HEK293T (cell line): Measurements from ENCODE around the gene KPNA2.
"Not testable (repeated sequence)": the region's sequence is repeated elsewhere in the genome, so short reads cannot be mapped to it uniquely, and the experiment has no call there.

Experiments
- CTCF ChIA-PET: fragments of 350-600 bp; formaldehyde crosslinking; extraction: SDS; loops from one replicate; lab custom pipeline; 2021; ENCODE audit warnings: antibody characterized with exemption, inconsistent platforms; lab: Yijun Ruan, JAX
- POLR2A ChIA-PET: fragments of 350-600 bp; formaldehyde crosslinking; extraction: SDS; loops from one replicate; lab custom pipeline; 2020; ENCODE audit warnings: antibody characterized with exemption, inconsistent platforms; lab: Yijun Ruan, JAX
- DNase-seq: peaks from one replicate; pipeline ENCODE4 v3.0.0; 2012; ENCODE audit warnings: mixed read lengths; ENCODE audit errors: extremely low spot score
- ARNT ChIP-seq: fragments of 450-650 bp; IDR thresholded peaks from 2 replicates; pipeline ENCODE4 v1.6.1; 2017; ENCODE audit warnings: mild to moderate bottlenecking
- BHLHE40 ChIP-seq: fragments of 450-650 bp; IDR thresholded peaks from 2 replicates; pipeline ENCODE4 v1.6.1; 2016; ENCODE audit warnings: mild to moderate bottlenecking, moderate library complexity, borderline replicate concordance
- CTBP1 ChIP-seq: fragments of 450-650 bp; IDR thresholded peaks from 2 replicates; pipeline ENCODE4 v1.6.1; 2016; ENCODE audit warnings: borderline replicate concordance
- ELF4 ChIP-seq: fragments of 450-650 bp; IDR thresholded peaks from 2 replicates; pipeline ENCODE4 v1.6.1; 2017; ENCODE audit warnings: antibody characterized with exemption
- FOXA1 ChIP-seq: fragments of 450-650 bp; IDR thresholded peaks from 2 replicates; pipeline ENCODE4 v1.6.1; 2016; ENCODE audit warnings: mild to moderate bottlenecking
- FOXK2 ChIP-seq: fragments of 450-650 bp; IDR thresholded peaks from 2 replicates; pipeline ENCODE4 v1.6.1; 2016; ENCODE audit warnings: mild to moderate bottlenecking
- FOXM1 ChIP-seq: fragments of 450-650 bp; IDR thresholded peaks from 2 replicates; pipeline ENCODE4 v1.6.1; 2017; ENCODE audit warnings: mild to moderate bottlenecking, borderline replicate concordance
- HDGF ChIP-seq: fragments of 450-650 bp; IDR thresholded peaks from 2 replicates; pipeline ENCODE4 v1.6.1; 2017; ENCODE audit warnings: antibody characterized with exemption, borderline replicate concordance
- L3MBTL2 ChIP-seq: fragments of 450-650 bp; conservative IDR thresholded peaks from 2 replicates; pipeline ENCODE4 v1.6.1; 2016; ENCODE audit warnings: mild to moderate bottlenecking
- LEF1 ChIP-seq: fragments of 450-650 bp; IDR thresholded peaks from 2 replicates; pipeline ENCODE4 v1.6.1; 2017; ENCODE audit warnings: mild to moderate bottlenecking, borderline replicate concordance
- NFRKB ChIP-seq: fragments of 450-650 bp; IDR thresholded peaks from 2 replicates; pipeline ENCODE4 v1.6.1; 2016; ENCODE audit warnings: mild to moderate bottlenecking, moderate library complexity
- PKNOX1 ChIP-seq: fragments of 450-650 bp; IDR thresholded peaks from 2 replicates; pipeline ENCODE4 v1.6.1; 2016
- SP1 ChIP-seq: fragments of 450-650 bp; IDR thresholded peaks from 2 replicates; pipeline ENCODE4 v1.6.1; 2017
- SUZ12 ChIP-seq: fragments of 450-650 bp; IDR thresholded peaks from 2 replicates; pipeline ENCODE4 v1.6.1; 2016; ENCODE audit warnings: mild to moderate bottlenecking
- ZNF384 ChIP-seq: fragments of 450-650 bp; IDR thresholded peaks from 2 replicates; pipeline ENCODE4 v1.6.1; 2016

The KPNA2 gene

GRCh38 chr17:68033636-68034451 lies 1.7 kb upstream of the KPNA2 start:
- ChIA-PET CTCF (interaction anchor here (0.6 kb wide), 1 partner anchor 44 kb away, joined by 3 read pairs; no protein-coding TSS in a partner anchor), POLR2A (interaction anchor here (0.9 to 1.0 kb wide), 2 partner anchors 14 to 15 kb away, joined by 3 to 7 read pairs; no protein-coding TSS in a partner anchor)
- peak; percentile 37 for DNase-seq
- TF ChIP-seq LEF1 (no peak), ZNF384 (no peak), PKNOX1 (no peak), SUZ12 (no peak), FOXM1 (no peak), HDGF (no peak), FOXA1 (no peak), FOXK2 (no peak)

- CTCF ChIA-PET, result no interaction called here
- TF ChIP-seq HDGF (no peak), ELF4 (no peak), SUZ12 (no peak), NFRKB (no peak)
These were observed 1.1 kb upstream of the KPNA2 start for GRCh38 chr17:68034452-68034776.

GRCh38 chr17:68035131-68035522 lies 408 bp upstream of the KPNA2 start:
- ChIA-PET POLR2A (interaction anchor here (0.6 to 2.3 kb wide), 10 partner anchors 9 to 170 kb away, joined by 3 to 35 read pairs (median 4); no protein-coding TSS in a partner anchor), CTCF (no interaction called here)
- peak; percentile 93 for DNase-seq
- TF ChIP-seq ELF4 (no peak), SP1 (no peak), FOXK2 (no peak), NFRKB (no peak), HDGF (no peak), ZNF384 (no peak), BHLHE40 (no peak)

More at GRCh38 chr17:68034452-68034776, 1.1 kb upstream of the KPNA2 start:
- DNase-seq, result no peak
- POLR2A ChIA-PET, result interaction anchor here (0.9 to 1.0 kb wide), 2 partner anchors 14 to 15 kb away, joined by 3 to 7 read pairs; no protein-coding TSS in a partner anchor

- no peak for DNase-seq
- ChIA-PET CTCF (interaction anchor here (1.0 kb wide), 1 partner anchor 62 kb away, joined by 3 read pairs; no protein-coding TSS in a partner anchor), POLR2A (interaction anchor here (0.6 to 2.3 kb wide), 7 partner anchors 9 to 319 kb away, joined by 3 to 35 read pairs (median 3); partner anchors contain the start of gene NOL11)
- TF ChIP-seq SUZ12 (no peak), SP1 (no peak), L3MBTL2 (no peak), FOXA1 (no peak)
These were observed 991 bp downstream of the KPNA2 start for GRCh38 chr17:68036304-68037147.

GRCh38 chr17:68047153-68047846 lies 11.8 kb downstream of the KPNA2 start:
- POLR2A ChIA-PET, result interaction anchor here (1.8 kb wide), 1 partner anchor 11 kb away, joined by 7 read pairs; no protein-coding TSS in a partner anchor
- CTCF ChIA-PET, result no interaction called here
- peak; percentile 6; the same call in 1 of the 2 replicates for TF ChIP-seq NFRKB
- no peak for TF ChIP-seq BHLHE40
- no peak for DNase-seq

GRCh38 chr17:68047890-68048542 lies 12.5 kb downstream of the KPNA2 start:
- DNase-seq, POLR2A ChIA-PET, CTCF ChIA-PET: not testable (repeated sequence)

GRCh38 chr17:68048996-68049395 lies 13.5 kb downstream of the KPNA2 start:
- DNase-seq, result peak; percentile 18
- no peak for TF ChIP-seq SP1
- TF ChIP-seq FOXA1, result no peak
- TF ChIP-seq FOXK2, result no peak
- TF ChIP-seq NFRKB, result no peak
- TF ChIP-seq L3MBTL2, result no peak
- TF ChIP-seq ARNT, result no peak
- TF ChIP-seq CTBP1, result no peak
- TF ChIP-seq LEF1, result no peak
- TF ChIP-seq SUZ12, result no peak
- CTCF ChIA-PET, result interaction anchor here (0.7 kb wide), 1 partner anchor 167 kb away, joined by 6 read pairs; no protein-coding TSS in a partner anchor
- POLR2A ChIA-PET, result no interaction called here

- POLR2A ChIA-PET, CTCF ChIA-PET, DNase-seq: not testable (repeated sequence)
These were observed 14.4 kb downstream of the KPNA2 start for GRCh38 chr17:68049812-68050437.

- CTCF ChIA-PET, DNase-seq: not testable (repeated sequence)
- POLR2A ChIA-PET, result interaction anchor here (1.2 kb wide), 1 partner anchor 11 kb away, joined by 5 read pairs; no protein-coding TSS in a partner anchor
These were observed 16.1 kb downstream of the KPNA2 start for GRCh38 chr17:68051321-68052312.
